ENCODE results near the gene MMP14. TPM values are rescaled to one million over a fixed set of nuclear protein-coding genes. Genes with fewer than 3 reads are reported as not detected.

The MMP14 gene
- total and polyA plus RNA-seq, 2 of the 8 experiments (the other 6 are each of a cell fraction or from before 2014, with no cell fraction given): 58.2 to 86.8 TPM

- no peak for TF ChIP-seq CHD7 (IDR thresholded peaks at IDR 0.05; ENCODE audit: insufficient replicate concordance, low read length)
- peak; percentile 65 for TF ChIP-seq BACH1 (IDR thresholded peaks at IDR 0.05; ENCODE audit: low read length)
- TF ChIP-seq USF2 (IDR thresholded peaks at IDR 0.05; ENCODE audit: low read length): no peak
- no peak for TF ChIP-seq EP300 (IDR thresholded peaks at IDR 0.05; ENCODE audit: borderline replicate concordance in 1 of 2, low read depth in 2 of 2, low read length in 2 of 2)
- TF ChIP-seq BCL11A (IDR thresholded peaks at IDR 0.05; ENCODE audit: low read depth in 2 of 2, low read length in 2 of 2): no peak
- TF ChIP-seq HDAC6 (IDR thresholded peaks at IDR 0.05; ENCODE audit: low read depth, low read length): no peak
- TF ChIP-seq CEBPB (IDR thresholded peaks at IDR 0.05; ENCODE audit: low read depth, low read length): 0 out of 2 replicates have a peak, but pooled peaks have one; percentile 0
- no peak for TF ChIP-seq EGR1 (IDR thresholded peaks at IDR 0.05; ENCODE audit: borderline replicate concordance, low read depth, low read length)
- no peak for TF ChIP-seq CBX8 (IDR thresholded peaks at IDR 0.05; ENCODE audit: borderline replicate concordance, low read depth, low read length)
Measured at GRCh38 chr14:22852940-22853767, 16.8 kb downstream of the MMP14 start (continued).

Measured in H1 (cell line).